Measurements from ENCODE around the gene PTH1R. TPM values are rescaled to one million over a fixed set of nuclear protein-coding genes. Genes with fewer than 3 reads are reported as not detected.

The PTH1R gene
- total RNA-seq, 1 donor from 2014 or later = 13.0 TPM

DNA sequence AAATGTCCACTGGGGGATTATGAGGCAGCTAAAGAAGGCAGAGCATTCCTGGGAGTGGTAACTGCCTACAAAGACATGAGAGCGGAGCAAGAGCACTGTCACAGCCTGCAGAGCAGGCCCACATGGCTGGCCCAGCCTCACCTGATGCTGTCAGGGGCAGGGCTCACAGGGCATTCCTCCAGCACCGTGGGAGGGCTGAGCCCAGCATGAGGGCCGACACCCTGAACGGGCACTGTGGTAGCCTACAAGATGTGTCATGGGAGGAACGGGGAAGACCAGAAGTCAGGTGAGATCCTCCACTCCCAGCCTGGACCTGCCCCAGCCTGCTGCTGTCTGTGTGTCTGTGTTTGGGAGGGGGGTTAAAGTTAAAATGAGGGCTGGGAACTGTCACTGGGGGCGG is 68.9 kb downstream of the PTH1R start:
- peak; percentile 26 to 52 for TF ChIP-seq POLR2AphosphoS5 (IDR thresholded peaks at IDR 0.05; ENCODE audit: insufficient read depth in 1 of 2, low read depth in 1 of 2)
- no peak for TF ChIP-seq POLR2A (IDR thresholded peaks at IDR 0.05)
- TF ChIP-seq CTCF (IDR thresholded peaks at IDR 0.05) = no peak
- Histone ChIP-seq H3K4me3 (no peak overlapping the region), H3K9me3 (no peaks in the 10 kb centered on the region), H3K36me3 (peaks cover 0 to 4% of the 10 kb centered on the region in 2 donors), H3K4me1 (peaks cover 94% of the 10 kb centered on the region), H3K27ac (peak overlapping the region; percentile 77), H3K27me3 (no peaks in the 10 kb centered on the region)
- intact Hi-C loops (cut with DNase I) = no loop called here
- DNase-seq (ENCODE audit: extremely low spot score in 2 of 2) = no peak

GRCh38 chr3:46946856-46947545 is 69.5 kb downstream of the PTH1R start:
- peak overlapping the region; percentile 77 for H3K27ac ChIP-seq
- peaks cover 0 to 1% of the 10 kb centered on the region in 2 donors for H3K36me3 ChIP-seq
- no peaks in the 10 kb centered on the region for H3K9me3 ChIP-seq
- TF ChIP-seq POLR2AphosphoS5 (IDR thresholded peaks at IDR 0.05; ENCODE audit: insufficient read depth in 1 of 2, low read depth in 1 of 2) (no peak), POLR2A (IDR thresholded peaks at IDR 0.05) (no peak), CTCF (IDR thresholded peaks at IDR 0.05) (no peak)
- intact Hi-C loops (cut with DNase I) = no loop called here
- H3K4me1 ChIP-seq = peaks cover 94% of the 10 kb centered on the region
- no peak overlapping the region for H3K4me3 ChIP-seq
- H3K27me3 ChIP-seq = no peaks in the 10 kb centered on the region
- DNase-seq (ENCODE audit: extremely low spot score in 2 of 2) = no peak

DNA sequence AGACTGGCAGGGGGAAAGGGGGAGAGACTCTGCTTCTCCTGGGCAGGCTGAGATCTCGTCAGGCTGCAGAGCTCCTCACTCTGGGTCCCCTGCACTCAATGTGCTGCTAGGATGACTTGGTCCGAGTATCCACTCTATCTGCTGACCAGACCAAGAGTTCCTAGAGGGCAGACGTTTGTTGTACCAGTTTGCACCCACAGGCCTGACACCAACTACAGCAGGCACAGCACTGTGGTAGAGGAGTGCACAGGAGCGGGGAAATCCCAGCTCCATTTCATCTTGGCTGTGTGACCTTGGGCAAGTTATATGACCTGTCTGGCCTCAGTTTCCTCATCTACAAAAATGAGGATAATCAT is 70.0 kb downstream of the PTH1R start:
- no peak for TF ChIP-seq POLR2A (IDR thresholded peaks at IDR 0.05)
- no peak for TF ChIP-seq CTCF (IDR thresholded peaks at IDR 0.05)
- no peak for TF ChIP-seq POLR2AphosphoS5 (IDR thresholded peaks at IDR 0.05; ENCODE audit: insufficient read depth in 1 of 2, low read depth in 1 of 2)
- Histone ChIP-seq H3K27ac (peak overlapping the region; percentile 77), H3K4me1 (peaks cover 94% of the 10 kb centered on the region), H3K9me3 (no peaks in the 10 kb centered on the region), H3K27me3 (no peaks in the 10 kb centered on the region), H3K4me3 (no peak overlapping the region), H3K36me3 (no peaks in the 10 kb centered on the region)
- DNase-seq (ENCODE audit: extremely low spot score in 2 of 2) = no peak
- intact Hi-C loops (cut with DNase I) = no loop called here

GRCh38 chr3:46947981-46948791 is 70.7 kb downstream of the PTH1R start:
- no peaks in the 10 kb centered on the region for H3K9me3 ChIP-seq
- no peak overlapping the region for H3K4me3 ChIP-seq
- peak overlapping the region; percentile 77 for H3K27ac ChIP-seq
- no peaks in the 10 kb centered on the region for H3K36me3 ChIP-seq
- no peaks in the 10 kb centered on the region for H3K27me3 ChIP-seq
- H3K4me1 ChIP-seq = peaks cover 94% of the 10 kb centered on the region
- TF ChIP-seq CTCF (IDR thresholded peaks at IDR 0.05) (no peak), POLR2AphosphoS5 (IDR thresholded peaks at IDR 0.05; ENCODE audit: insufficient read depth in 1 of 2, low read depth in 1 of 2) (peak; percentile 37 to 55), POLR2A (IDR thresholded peaks at IDR 0.05) (no peak)
- intact Hi-C loops (cut with DNase I) = no loop called here
- DNase-seq (ENCODE audit: extremely low spot score in 2 of 2) = no peak

All from vagina (tissue), 2 donors.